ENCODE results near the gene FXYD6.
"Not testable (repeated sequence)": the region's sequence is repeated elsewhere in the genome, so short reads cannot be mapped to it uniquely, and the experiment has no call there.

FXYD6 gene

DNA sequence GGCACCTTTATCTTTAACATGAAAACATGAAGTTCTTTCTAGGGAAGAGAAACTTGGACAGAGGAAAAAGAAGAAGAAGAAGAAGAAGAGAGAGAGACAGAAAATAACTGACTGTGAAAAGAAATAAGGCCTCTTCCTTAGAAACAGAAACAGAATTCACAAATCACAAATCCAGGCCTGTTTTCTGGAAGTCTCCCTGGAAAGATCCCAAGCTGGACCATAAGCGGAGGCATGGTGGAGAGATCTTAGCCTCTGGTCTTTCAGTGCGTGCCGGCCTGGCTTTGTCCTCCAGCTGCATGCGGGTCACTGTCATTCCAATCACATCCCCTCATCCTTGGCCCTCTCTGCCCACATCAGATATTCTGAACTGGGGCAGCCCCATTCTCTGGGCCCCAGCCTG, 6.9 kb downstream of the FXYD6 start:
- DNase-seq (ENCODE audit: low read depth in 2 of 2) = no peak

DNA sequence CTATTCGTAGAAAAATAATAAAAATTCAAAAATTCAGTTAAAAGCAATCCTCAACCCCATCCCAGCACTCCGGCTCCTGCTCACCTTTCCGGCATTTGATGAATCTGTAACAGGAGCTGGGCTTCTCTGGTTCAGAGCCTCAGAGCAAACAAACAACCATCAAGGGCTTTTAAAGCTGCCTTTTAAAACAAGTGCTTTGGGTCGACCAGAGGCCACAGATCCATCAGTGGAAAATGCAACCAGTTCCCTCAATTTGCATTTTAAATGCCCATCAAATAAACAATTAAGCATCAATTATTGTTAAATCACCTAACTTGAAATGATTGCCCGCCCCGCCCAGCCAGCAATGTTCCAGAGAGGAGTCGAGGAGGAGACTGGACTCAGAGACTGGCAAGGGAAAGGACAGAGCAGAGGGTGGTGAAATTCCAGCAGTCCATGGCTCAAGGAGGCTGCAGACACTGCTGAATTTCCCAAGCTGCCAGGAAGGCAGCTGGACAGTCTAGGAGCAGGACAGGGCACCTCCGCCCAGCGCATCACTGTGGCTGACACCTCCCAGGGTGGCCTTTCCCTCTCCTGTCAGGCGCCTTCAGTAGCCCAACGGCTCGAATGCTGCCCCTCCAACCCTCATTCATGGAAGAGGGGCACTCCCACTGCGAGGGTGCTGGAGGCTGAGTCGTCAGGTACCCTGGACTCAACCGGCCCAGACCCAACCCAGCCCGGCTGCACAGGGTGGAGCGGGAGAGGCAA, 7.5 kb downstream of the FXYD6 start:
- DNase-seq (ENCODE audit: low read depth in 2 of 2) = no peak

- DNase-seq (ENCODE audit: low read depth in 2 of 2) = no peak
These were observed 8.4 kb downstream of the FXYD6 start for GRCh38 chr11:117868088-117868487.

DNA sequence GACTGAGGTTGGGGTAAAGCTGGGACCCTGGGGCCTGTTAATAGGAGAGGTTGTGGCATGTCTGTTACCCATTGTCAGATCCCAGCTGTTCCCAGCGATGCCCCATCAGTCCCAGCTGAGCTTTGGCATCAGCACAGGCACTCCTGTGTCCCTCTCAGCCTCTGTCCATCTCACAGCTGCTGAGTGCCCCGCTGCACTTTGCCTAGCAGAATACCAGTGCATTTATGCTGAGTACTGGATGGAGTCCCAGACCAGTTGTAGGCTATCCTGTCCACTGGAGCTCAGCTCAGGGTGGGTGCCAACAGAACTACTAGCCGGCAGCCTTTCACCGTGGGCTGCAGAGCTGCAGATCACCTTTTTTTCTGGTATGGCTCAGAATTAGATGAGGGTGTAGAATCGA, 9.9 kb downstream of the FXYD6 start:
- no peak for DNase-seq (ENCODE audit: low read depth in 2 of 2)

DNA sequence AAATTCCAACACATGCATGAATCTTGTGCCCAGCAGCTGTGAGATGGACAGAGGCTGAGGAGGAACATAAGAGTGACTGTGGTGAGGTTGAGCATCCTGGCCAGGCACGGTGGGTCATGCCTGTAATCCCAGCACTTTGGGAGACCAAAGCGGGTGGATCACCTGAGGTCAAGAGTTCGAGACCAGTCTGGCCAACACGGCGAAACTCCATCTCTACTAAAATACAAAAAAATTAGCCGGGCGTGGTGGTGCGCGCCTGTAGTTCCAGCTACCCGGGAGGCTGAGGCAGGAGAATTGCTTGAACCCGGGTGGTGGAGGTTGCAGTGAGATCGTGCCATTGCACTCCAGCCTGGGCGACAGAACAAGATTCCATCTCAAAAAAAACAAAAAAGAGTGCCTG, 10.9 kb downstream of the FXYD6 start:
- DNase-seq (ENCODE audit: low read depth in 2 of 2) = not testable (repeated sequence)

GRCh38 chr11:117863383-117863782, 13.1 kb downstream of the FXYD6 start:
- DNase-seq (ENCODE audit: low read depth in 2 of 2) = no peak

GRCh38 chr11:117862753-117863152, 13.7 kb downstream of the FXYD6 start:
- no peak for DNase-seq (ENCODE audit: low read depth in 2 of 2)

DNA sequence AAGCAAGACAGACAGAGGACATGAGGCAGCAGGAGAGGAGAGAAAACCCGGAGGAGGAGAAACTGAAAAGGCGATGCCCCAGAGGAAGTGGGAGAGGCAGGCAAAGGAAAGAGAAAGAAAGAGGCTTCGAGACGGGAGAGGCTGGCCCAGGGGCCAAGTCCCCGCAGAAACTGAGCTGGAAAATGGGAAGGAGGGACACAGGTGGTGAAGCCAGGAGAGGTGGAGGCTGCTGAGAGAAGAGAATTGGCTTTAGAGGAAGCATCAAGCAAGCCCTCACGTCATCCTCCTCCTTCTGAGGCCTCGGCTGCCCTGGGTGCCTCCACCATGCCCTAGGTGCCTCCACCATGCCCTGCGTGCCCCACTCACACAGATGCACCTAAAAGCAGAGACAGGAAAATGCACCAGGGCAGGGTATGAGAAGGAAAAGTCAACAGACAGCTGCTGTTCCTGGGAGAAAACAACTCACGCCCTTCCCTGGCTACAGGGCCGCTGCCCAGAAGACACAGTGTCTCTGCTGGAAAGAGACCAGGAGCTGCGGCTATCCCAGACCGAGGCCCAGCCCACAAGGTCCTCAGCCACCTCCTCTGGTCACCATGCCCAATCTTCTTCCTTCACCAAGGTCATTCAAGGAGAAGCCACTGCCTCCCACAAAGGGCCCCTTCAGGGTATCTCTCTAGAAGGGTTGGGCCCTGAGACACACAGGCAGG, 14.3 kb downstream of the FXYD6 start:
- no peak for DNase-seq (ENCODE audit: low read depth in 2 of 2)

GRCh38 chr11:117861151-117862018, 15.1 kb downstream of the FXYD6 start:
- DNase-seq (ENCODE audit: low read depth in 2 of 2) = no peak

DNA sequence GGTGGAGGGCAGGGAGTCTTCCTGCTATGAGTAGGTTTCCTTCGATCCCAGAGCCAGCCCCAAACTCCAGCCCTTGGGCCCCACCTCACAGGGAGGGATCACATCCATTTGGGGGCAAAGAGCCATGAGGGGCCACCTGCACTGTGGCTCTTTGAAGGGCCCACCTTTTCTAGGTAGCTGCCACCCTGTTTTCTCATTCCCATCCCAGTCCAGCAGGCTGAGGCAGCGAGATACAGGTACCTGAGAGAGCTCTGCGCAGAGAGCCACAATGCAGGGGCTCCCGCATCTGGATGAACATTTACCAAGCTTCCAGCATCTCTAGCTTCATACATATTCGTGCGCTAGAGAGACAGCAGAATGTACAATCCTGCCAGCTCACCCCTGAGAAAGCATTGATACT, 16.3 kb downstream of the FXYD6 start:
- DNase-seq (ENCODE audit: low read depth in 2 of 2) = no peak

- no peak for DNase-seq (ENCODE audit: low read depth in 2 of 2)
These were observed 16.9 kb downstream of the FXYD6 start for GRCh38 chr11:117859488-117860112.

GRCh38 chr11:117859061-117859460, 17.4 kb downstream of the FXYD6 start:
- DNase-seq (ENCODE audit: low read depth in 2 of 2) = no peak

DNA sequence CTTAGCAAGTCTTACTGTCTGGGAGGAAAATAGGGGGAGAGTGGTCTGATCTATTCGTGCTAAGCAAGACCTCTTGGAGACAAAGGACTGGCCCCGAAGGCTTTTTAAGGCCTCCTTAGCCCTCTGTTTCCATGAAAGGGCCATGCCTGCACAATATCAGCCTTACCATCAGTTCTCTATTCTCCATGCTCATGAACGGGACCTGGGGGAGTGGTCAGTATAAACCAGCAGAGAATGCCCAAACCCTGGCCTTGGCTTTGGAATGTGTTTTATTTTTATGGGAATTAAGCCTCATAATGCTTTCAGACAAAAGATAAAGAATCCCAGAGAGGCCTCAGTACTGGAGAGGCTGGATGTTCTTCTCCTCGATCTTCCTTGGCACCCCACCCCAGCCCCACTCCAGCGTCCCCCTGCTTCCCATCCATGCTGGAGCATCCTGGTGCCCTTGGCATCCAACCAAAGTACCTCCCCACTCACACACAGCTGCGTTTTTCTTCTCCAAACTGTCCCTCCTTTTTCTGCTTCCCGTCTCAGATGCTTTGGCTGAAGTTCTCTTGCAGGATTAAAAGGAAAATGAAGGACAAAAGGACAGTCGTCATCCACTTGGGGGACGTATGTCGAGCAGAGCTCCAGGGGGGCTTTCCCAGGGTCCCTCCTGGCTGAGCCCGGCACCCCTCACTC, 18.6 kb downstream of the FXYD6 start:
- DNase-seq (ENCODE audit: low read depth in 2 of 2) = no peak

DNA sequence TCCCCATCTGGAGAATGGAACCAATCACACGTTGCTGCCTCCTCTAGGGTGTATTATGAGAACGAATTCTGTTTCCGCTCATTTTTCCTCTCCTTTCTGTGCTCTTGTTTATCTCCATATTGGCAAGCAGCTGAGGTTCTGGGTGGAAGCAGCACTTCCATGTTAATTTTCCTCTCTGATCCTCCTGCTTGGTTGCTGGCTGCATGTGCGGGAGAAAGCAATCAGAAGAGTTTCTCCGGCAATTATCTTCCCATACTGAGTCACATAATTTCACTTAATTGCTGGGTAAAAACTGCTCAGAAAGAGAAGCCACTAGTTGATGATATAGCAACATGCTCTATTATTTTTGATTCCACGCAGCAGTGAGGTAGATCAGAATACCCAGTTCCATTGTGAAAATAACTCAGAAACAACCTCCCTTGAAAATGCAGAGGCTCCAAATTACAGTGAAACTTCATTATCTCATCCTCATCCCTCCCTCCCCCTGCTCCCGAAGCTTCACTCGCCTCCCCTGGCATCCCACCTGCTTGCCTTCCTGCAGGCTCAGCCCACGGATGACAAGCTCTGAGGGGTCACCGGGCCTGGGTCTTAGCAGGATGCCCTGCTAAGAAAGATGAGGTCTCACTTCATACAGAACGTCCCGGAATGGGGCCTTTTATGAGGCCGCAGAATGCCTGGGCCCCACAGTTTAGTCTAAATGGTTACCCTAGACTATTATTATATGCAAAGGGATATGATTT, 20.4 kb downstream of the FXYD6 start:
- no peak for DNase-seq (ENCODE audit: low read depth in 2 of 2)

DNA sequence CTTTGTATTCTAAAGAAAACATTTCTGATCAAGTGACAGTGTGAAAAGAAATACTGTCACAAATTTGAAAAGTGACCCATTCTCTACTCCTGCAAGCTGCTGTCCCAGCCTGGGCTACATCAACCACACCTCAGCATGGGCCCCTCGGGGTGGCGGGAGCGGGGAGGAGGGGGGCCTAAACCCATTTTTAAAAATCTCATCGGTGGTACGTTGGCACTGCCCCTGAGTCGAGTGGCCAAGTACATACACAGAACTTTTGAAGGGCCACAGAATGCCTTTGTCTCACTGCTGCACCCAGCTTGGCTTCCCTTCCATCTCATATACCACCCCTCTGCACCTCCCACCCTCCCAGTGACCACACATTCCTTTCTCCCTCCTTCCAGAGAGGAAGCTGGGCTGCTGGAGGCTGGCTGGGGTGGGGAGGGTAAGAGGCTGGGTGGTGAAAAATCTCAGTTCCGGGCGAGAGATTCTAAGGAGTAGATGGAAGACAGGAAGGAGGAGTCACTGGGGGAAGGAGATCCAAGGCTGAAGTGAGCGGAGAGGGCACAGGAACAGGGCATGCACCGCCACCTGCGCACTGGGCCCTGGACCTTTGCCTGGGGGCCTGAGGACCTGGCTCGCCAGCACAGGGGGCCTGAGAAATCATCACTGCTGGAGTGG, 21.1 kb downstream of the FXYD6 start:
- no peak for DNase-seq (ENCODE audit: low read depth in 2 of 2)

DNA sequence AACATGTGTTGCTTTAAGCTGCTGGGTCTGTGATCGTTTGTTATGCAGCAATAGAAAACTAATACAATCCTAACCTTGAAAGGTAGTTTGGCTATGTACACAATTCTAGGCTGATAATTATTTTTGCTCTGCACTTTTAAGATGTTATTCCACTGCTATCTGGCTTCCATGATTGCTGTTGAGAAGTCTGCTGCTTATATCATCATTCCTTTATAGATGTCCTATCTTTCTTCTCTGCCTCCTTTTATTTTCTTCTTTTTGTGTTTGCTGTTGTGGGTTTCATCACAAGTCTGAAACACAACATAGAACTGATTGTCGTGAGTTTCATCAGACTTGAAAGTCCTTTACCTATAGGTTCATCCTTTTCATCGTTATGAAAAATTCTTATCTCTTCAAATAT, 24.1 kb downstream of the FXYD6 start:
- no peak for DNase-seq (ENCODE audit: low read depth in 2 of 2)

- DNase-seq (ENCODE audit: low read depth in 2 of 2) = no peak
These were observed 24.6 kb downstream of the FXYD6 start for GRCh38 chr11:117851852-117852251.

GRCh38 chr11:117851106-117851505, 25.4 kb downstream of the FXYD6 start:
- no peak for DNase-seq (ENCODE audit: low read depth in 2 of 2)

DNA sequence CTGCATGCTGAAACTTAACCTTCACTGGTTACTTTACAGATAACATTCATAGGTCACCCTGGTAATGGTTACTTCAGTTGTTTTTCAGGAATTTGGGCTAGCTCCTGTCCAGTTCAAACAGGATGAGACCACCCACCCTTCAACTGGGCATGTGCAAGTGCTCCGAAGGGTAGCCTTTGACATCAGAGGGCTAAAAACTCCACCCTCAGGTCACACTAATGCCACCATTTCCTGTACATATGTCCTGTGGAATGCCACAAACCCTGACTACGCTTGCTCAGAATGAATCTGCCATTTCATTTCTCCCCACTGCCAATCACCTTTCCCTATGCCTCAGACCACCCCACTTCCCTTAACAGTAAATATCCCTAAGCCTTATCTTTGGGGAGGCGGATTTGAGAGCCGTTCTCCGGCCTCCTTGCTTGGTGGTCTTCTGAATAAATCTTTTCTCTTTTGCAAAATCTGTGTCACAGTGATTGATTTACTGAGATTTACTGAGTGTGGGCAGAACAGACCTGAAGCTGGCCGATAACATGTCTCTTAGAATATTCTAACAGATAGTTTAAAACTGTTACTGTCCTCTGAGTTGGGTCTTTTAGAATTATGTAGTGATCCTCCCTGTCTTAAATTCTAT, 26.6 kb downstream of the FXYD6 start:
- no peak for DNase-seq (ENCODE audit: low read depth in 2 of 2)

All from stimulated activated CD4-positive, alpha-beta T cell treated with anti-CD3 and anti-CD28 coated beads, Interleukin-15, amount 100 ng/mL, for 48 hours (primary cell).